ENCODE results near the gene SRGAP1. TPM values are rescaled to one million over a fixed set of nuclear protein-coding genes. Genes with fewer than 3 reads are reported as not detected.
A peak's percentile ranks its signal among the peaks of the same experiment; 100 is the strongest.

The SRGAP1 gene
- total RNA-seq, 1 donor from 2014 or later, result 3.0 TPM

DNA sequence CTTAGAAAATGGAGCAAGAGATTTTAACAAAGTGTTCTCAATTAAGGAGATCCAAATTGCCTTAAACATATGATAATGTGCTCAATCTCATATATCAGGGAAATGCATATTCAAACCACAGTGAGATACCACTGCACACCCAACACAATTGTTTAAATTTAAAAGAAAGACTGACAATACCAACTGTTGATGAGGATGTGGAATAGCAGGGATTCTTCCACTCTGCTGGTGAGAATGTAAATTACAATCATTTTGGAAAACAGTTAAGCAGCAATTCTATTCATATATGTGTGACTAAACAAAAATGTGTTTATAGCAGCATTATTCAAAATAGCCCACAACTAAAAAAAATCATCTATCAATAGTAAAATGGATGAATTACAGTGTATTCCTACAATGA, 233.4 kb downstream of the SRGAP1 start:
- no peak for DNase-seq (ENCODE audit: low spot score)
- Mint-ChIP-seq H3K27me3 (ENCODE audit: insufficient read depth, low read depth) (no peaks in the 10 kb centered on the region), H3K4me3 (no peak overlapping the region), H3K4me1 (no peaks in the 10 kb centered on the region), H3K27ac (no peak overlapping the region), H3K9me3 (no peaks in the 10 kb centered on the region), H3K36me3 (peaks cover 28% of the 10 kb centered on the region)
- H3K36me3 ChIP-seq, result no peaks in the 10 kb centered on the region
- no peak overlapping the region for H3K27ac ChIP-seq
- H3K9me3 ChIP-seq (ENCODE audit: low read depth), result no peaks in the 10 kb centered on the region
- no peak overlapping the region for H3K4me3 ChIP-seq
- no peaks in the 10 kb centered on the region for H3F3A ChIP-seq (ENCODE audit: low read depth)
- H3K4me2 ChIP-seq, result no peak overlapping the region
- no peak overlapping the region for H3K9ac ChIP-seq
- H2AFZ ChIP-seq (replicated peaks), result no peak overlapping the region
- no peaks in the 10 kb centered on the region for H3K4me1 ChIP-seq
- H3K27me3 ChIP-seq, result no peaks in the 10 kb centered on the region
- TF ChIP-seq CTCF (IDR thresholded peaks at IDR 0.05), result peak; percentile 38
- TF ChIP-seq EZH2phosphoT487 (IDR thresholded peaks at IDR 0.05), result no peak
- H3K79me2 ChIP-seq (ENCODE audit: low read depth), result no peaks in the 10 kb centered on the region
- no peaks in the 10 kb centered on the region for H4K20me1 ChIP-seq (ENCODE audit: low read depth)

DNA sequence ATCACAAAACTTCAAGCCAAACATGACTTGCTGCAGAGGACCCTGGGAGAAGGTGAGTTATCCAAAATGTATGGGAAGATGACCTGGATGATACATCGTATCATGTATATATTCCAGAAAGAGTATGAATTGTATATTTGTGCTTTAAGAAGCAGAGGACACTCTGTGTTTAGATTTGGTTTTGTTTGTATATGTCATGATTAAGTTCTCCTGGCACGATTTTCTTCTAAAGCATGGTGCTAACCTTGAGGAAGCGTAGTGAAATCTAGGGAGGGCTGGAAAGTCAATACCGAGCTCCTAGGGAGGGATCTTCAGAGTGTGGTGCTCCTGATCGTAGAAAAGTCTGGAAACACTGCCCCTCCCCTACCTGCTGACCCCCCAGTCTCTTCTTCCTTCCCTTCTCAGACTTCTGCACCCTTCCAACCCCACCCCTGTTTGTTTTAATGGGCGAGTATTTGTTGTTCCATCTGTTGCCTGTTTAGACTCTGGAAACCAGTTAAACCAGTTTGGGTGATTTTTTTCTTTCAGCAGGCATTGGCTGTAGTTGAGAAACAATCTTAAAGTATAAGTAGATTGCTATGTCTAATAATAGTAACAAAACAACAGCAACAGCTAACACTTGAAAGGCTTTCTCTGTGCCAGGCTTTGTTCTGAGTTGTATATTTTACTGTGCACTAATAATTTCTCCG, 236.0 kb downstream of the SRGAP1 start:
- no peak overlapping the region for H2AFZ ChIP-seq (replicated peaks)
- no peaks in the 10 kb centered on the region for H3K9me3 ChIP-seq (ENCODE audit: low read depth)
- H3F3A ChIP-seq (ENCODE audit: low read depth), result no peaks in the 10 kb centered on the region
- H3K9ac ChIP-seq, result no peak overlapping the region
- no peaks in the 10 kb centered on the region for H3K4me1 ChIP-seq
- no peaks in the 10 kb centered on the region for H3K27me3 ChIP-seq
- H3K36me3 ChIP-seq, result no peaks in the 10 kb centered on the region
- H3K27me3 Mint-ChIP-seq (ENCODE audit: insufficient read depth, low read depth), result no peaks in the 10 kb centered on the region
- H3K4me1 Mint-ChIP-seq, result peaks cover 4% of the 10 kb centered on the region
- no peaks in the 10 kb centered on the region for H4K20me1 ChIP-seq (ENCODE audit: low read depth)
- H3K36me3 Mint-ChIP-seq, result peaks cover 12% of the 10 kb centered on the region
- H3K4me2 ChIP-seq, result no peak overlapping the region
- H3K4me3 ChIP-seq, result no peak overlapping the region
- TF ChIP-seq EZH2 (IDR thresholded peaks at IDR 0.05) (no peak), CTCF (IDR thresholded peaks at IDR 0.05) (no peak), EZH2phosphoT487 (IDR thresholded peaks at IDR 0.05) (no peak)
- no peaks in the 10 kb centered on the region for H3K79me2 ChIP-seq (ENCODE audit: low read depth)
- no peak overlapping the region for H3K4me3 Mint-ChIP-seq
- H3K9me3 Mint-ChIP-seq, result no peaks in the 10 kb centered on the region
- no peak overlapping the region for H3K27ac Mint-ChIP-seq
- DNase-seq (ENCODE audit: low spot score), result no peak
- no peak overlapping the region for H3K27ac ChIP-seq

DNA sequence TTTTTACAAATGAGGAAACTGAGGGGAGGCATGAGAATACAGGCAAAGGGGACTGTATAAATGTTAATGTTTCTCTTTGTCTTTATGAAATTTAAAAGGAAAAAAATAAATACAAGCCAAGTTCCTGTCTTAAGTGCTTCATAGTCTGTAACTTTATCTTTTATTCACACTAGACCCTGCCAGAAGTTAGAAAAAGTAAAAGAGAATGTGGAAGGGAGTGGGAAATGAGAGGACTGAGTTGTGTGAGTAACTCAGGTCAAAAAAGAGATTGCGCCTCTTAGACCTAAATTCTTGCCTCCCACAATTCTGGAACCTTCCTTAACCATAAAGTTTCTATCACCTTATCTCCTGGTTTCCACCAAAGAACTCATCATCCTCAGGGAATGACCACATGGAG, 236.5 kb downstream of the SRGAP1 start:
- H3K4me2 ChIP-seq, result no peak overlapping the region
- H3K27ac Mint-ChIP-seq, result no peak overlapping the region
- H3K4me3 ChIP-seq, result no peak overlapping the region
- no peaks in the 10 kb centered on the region for H4K20me1 ChIP-seq (ENCODE audit: low read depth)
- H3K9me3 Mint-ChIP-seq, result no peaks in the 10 kb centered on the region
- DNase-seq (ENCODE audit: low spot score), result no peak
- TF ChIP-seq EZH2phosphoT487 (IDR thresholded peaks at IDR 0.05), result no peak
- no peak for TF ChIP-seq CTCF (IDR thresholded peaks at IDR 0.05)
- no peak for TF ChIP-seq EZH2 (IDR thresholded peaks at IDR 0.05)
- H3K4me1 Mint-ChIP-seq, result peaks cover 4% of the 10 kb centered on the region
- no peaks in the 10 kb centered on the region for H3K79me2 ChIP-seq (ENCODE audit: low read depth)
- no peaks in the 10 kb centered on the region for H3F3A ChIP-seq (ENCODE audit: low read depth)
- H2AFZ ChIP-seq (replicated peaks), result no peak overlapping the region
- no peaks in the 10 kb centered on the region for H3K27me3 ChIP-seq
- H3K4me1 ChIP-seq, result no peaks in the 10 kb centered on the region
- H3K36me3 ChIP-seq, result no peaks in the 10 kb centered on the region
- H3K4me3 Mint-ChIP-seq, result no peak overlapping the region
- peaks cover 12% of the 10 kb centered on the region for H3K36me3 Mint-ChIP-seq
- H3K27me3 Mint-ChIP-seq (ENCODE audit: insufficient read depth, low read depth), result no peaks in the 10 kb centered on the region
- H3K9me3 ChIP-seq (ENCODE audit: low read depth), result no peaks in the 10 kb centered on the region
- H3K9ac ChIP-seq, result no peak overlapping the region
- no peak overlapping the region for H3K27ac ChIP-seq
